NCI-H524 (cell line): ENCODE results near the gene SESN3.
"Not testable (repeated sequence)": the region's sequence is repeated elsewhere in the genome, so short reads cannot be mapped to it uniquely, and the experiment has no call there.

Source experiments
- DNase-seq, 2 experiments: peaks; one replicate each; lab custom pipeline; 2025; lab: John Stamatoyannopoulos, UW

Gene SESN3

DNA sequence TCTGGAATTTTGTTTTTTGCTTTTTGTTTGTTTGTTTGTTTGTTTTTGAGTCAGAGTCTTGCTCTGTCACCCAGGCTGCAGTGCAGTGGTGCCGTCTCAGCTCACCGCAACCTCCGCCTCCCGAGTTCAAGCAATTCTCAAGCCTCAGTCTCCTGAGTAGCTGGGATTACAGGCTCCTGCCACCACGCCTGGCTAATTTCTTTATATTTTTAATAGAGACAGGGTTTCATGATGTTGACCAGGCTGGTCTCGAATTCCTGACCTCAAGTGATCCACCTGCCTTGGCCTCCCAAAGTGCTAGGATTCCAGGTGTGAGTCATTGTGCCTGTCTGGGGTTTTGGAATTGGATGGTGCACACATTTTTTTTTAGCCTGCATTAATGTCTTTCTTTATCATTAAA, 20.9 kb upstream of the SESN3 start:
- not testable (repeated sequence) for DNase-seq

GRCh38 chr11:95248666-95249467, 17.9 kb upstream of the SESN3 start:
- DNase-seq: no peak

DNA sequence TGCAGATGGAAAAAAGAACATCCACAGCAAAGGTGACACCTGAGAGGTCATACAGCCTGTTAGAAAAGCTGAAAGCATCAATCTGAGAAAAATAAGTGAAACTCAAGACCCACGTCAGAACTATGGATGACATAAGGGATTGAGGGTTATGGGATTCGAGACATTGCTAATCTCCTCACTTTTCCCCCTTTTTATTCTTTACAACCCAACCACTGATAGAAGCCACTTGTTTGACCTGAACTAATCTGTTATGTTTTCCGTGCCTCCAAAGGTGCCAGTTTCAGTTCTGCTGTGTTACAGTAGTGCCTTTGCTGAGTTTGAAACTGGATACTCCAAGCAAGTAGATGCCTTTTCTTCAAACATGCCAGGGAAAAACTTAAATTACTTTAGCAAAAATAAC, 16.9 kb upstream of the SESN3 start:
- DNase-seq: no peak

DNA sequence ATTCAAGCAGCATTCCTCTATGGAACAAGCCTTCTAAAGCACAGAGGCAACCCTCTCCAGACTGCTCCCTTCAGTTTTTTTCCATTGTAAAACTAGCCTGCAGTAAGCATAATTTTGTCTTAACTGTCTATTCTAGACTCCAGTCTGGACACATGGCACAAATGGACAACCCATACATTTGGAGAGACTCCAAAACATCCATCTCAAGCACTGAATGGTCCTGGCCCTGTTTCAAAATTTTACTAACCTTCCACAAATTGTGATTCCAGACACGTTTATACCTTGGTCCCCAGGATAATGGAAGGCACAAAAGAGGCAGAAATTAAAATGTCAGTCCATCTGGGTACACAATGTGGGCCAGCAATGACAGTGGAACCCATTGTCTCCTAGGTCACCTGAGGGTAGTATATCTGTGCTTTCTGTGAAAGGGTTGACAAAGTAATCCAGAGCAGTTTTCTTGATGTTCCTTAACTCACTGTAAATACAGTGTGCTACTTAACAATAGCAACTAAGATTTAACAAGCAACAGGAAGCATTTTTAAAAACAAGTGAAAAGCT, 16.2 kb upstream of the SESN3 start:
- no peak for DNase-seq

- no peak for DNase-seq
Measured at GRCh38 chr11:95245581-95245980, 14.6 kb upstream of the SESN3 start.

- no peak for DNase-seq
Measured at GRCh38 chr11:95245038-95245437, 14.0 kb upstream of the SESN3 start.

DNA sequence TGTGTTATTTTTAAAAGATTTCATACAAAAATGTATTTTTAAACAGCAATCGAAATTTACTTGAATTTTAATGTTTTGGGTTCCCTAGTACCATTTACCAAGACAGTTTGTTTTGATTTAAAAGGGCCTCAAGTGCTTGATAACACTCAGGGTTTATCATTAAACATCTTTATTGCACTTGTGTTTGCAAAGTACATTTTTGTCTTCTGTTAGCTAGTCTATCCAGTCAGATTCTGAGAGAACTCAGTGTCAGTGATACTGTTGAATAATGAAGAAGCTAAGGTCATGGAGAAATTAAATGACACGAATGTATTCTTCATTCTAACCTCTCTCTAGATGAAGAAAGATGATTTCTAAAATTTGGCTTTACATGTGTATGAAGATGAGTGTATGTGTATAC, 12.7 kb upstream of the SESN3 start:
- DNase-seq: no peak

DNA sequence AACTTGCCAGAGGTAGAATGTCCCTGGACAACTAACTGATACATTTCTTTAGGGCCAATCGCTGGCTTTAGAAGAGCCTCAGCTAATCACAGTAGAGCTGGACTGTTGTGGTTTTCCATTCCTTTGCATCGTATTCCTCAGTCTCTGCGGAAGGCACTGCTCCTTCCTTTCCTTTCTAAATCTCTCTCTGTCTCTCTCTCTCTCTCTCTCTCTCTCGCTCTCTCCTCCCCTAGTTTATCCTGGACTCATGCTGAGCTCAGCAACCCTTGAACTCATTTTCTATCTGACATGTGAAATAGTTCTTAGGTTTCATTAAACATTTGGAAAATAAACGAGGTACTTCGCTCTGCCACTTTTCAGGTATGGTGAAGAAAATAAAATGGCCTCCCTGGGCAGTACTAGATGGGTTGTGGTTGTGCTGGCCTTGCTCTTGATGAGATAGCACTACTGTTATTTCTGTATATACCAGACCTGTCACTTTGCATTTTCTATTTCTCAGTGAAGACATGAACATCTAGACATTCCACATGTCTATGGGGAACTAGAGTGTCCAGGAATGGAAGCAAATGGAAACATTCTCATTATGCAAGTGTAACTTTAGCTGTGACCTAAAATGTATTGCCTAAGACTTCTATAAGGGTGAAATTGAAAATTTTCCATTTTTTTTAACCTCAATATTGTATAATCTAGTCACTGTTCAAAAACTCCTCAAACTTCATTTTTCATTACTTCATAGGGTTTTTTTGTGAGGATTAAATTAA, 12.0 kb upstream of the SESN3 start:
- DNase-seq: no peak

DNA sequence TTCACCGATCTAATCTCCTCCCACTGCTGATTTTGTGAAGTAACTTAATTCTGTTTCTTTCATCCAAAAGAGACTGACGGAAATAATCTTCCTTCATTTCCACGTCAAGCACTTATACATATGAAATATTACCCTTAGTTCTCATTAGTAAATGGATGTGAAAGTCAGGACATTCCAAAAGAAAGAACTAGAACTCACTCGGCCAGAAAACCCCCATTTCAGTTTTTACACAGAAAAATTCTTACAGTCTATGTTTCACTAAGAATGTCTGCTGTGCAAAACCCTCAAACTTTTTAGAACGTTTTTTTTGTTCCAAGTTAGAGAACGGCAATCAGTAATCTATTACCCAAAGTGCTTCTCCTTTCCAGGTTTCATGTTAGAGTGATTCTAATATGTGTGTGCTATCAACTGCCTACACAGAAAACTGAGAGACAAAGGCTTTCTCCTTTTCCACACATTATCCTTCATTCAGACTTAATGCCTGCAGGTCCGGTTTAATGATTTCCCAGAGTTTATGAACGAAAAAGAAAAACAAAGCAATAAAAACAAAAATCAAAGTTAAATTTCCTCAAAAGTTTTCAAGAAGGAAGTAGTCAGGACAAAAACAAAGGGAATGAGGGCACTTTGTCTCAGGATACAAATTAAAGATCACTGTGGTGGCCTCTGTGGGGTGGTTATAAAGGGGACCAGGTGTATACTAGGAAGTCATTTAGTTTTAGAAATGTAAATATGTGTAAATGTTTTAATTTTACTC, 11.3 kb upstream of the SESN3 start:
- DNase-seq: no peak

DNA sequence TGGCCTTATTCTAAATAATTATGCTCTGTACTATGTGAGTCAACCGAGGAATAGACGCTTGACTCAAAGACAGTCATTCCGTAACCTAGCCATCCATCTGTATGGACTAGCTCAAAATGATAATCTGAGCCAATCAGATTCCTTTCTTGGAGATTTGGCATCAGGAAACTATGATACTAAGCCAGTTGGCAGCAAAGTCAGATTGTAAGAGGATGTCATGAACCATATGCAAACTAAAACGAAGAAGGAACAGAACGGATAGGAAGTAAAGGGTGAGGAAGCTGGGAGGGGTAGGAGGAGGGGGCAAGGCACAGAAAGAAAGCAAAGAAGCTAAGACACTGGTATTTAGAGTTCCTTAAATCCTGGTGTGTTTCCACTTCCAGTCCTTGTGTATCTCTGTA, 10.7 kb upstream of the SESN3 start:
- no peak for DNase-seq

DNA sequence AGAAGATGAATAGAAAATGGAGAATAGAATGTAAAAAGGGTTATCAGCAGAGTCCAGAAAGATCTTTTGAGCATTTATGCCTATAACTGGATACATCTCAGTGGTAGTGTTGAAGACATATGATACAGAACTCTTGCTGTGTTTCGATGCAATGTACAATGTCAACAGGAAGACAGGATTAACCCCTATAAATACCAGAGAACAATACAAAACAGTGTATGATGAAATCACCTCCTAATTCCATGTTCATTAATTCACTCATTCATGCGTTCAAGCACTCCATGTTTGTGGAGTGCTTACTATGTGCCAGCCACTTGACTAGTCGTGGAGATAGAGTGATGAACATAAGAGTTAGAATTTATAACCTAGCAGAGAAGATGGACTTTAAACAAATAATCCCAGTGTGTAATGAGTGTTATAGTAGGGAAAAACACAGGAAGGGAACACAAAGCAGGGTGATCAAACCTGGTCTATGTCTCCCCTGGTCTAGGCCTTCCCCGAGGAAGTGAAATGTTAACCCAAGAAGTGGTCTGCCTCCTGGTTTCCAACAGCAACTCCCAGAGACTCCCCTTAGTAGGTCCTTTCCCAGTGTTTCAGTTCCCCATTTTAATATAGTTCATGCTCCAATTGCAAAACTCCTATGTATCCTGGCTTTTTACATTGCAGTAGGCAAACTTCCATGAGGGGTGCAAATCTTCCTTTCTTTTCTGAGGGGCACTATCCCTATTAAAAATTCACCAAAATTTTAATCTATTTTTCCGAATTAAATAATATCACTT, 9.1 kb upstream of the SESN3 start:
- no peak for DNase-seq

DNA sequence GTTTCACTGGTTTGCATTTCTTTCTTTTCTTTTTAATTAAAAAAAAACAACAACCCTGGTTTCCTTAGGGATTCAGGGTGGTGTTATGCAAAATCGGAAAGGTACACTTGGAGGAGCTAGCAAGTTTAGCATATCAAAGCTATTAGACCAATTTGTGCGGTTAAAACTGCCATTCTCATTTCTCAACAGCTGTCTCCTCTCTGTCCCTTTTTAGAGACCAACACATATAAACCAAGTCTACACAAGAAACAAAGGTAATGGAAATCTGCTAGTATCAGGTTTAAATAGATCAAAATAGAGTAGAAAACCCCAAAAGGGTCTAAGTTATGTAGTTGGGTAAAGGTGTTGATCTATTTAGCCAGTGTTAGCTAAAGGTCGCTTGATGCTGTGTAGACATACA, 1.7 kb upstream of the SESN3 start:
- DNase-seq: no peak

- DNase-seq: peak; percentile 7 to 44
Measured at GRCh38 chr11:95231881-95232605, 1.0 kb upstream of the SESN3 start.

GRCh38 chr11:95230810-95231126, 234 bp downstream of the SESN3 start:
- DNase-seq: peak in 1 of 2 experiments; percentile 45

DNA sequence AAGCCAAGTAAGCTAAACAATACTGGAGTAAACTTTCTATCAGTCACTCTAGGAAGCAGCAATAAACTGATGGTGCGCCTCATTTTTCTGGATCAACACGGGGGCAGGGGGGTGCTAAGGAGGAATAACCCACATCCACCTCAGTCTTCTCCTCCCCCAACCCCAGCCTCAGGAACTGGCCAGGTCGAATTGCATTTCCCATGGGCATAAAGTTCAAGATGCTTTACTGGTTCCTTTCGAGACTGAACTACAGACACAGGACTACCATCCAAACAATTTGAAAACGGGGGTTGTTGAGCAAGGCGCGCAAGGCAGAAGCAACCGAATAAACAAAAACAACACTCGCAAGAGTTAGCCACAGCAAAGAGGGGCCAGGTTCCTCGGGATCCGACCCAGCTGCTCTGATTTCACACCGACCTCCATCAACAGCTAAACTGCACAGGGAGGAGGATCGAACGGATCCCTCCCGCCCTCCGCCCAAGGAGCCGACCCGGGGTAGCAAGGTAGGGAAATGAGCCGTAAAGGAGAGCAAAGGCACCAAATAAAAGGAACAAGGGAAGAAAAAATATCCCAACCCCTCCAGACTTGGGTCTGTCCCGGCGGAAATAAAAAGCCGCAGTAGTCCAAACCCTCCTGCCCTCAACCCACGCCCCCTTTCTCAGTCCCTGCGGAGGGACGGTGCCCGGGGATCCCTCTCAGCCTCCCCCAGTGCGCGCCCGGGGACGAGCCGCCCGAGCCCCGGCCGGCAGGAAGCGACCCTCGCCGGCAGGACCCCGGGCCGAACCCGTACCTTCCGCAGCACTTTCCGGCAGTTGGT, 801 bp downstream of the SESN3 start:
- peak; percentile 39 to 46 for DNase-seq

DNA sequence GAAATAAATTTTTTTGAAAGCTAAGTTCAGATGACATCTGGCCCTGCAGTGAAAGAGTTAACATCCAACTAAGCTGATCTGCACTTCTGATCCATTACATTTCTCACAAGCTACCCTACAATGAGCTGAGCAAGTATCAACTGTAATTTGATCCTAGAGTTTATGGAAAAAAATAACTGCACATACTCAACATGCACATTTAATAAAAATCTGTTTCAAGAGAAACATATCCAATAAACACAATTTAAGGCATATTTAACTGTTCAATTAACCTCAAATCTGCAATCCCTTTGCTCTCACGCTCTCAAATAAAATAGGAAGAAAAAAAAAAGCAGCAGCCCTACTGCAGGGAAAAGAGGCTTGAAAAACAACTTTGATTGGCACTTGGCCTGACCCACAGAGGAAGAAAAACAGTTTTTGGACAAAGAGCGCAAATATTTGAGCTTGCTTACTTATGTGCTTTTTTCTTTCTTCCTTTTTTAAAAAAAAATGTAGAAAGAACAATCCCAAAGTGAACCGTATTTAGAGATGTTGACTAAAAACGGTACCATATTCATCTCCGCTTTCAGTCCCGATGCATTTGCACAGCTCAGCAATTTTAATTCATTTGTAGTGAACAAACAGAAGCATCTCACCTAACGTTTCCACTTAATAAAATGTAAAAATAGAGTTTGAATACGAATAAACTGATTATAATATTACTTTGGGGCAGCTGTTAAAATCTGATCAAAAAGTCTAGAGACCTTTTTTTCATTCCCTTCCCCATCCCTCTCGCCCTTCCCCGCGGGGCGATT, 1.6 kb downstream of the SESN3 start:
- peak in 1 of 2 experiments; percentile 38 for DNase-seq

- no peak for DNase-seq
Measured at GRCh38 chr11:95228081-95228749, 2.8 kb downstream of the SESN3 start.

GRCh38 chr11:95227060-95227459, 3.9 kb downstream of the SESN3 start:
- not testable (repeated sequence) for DNase-seq

DNA sequence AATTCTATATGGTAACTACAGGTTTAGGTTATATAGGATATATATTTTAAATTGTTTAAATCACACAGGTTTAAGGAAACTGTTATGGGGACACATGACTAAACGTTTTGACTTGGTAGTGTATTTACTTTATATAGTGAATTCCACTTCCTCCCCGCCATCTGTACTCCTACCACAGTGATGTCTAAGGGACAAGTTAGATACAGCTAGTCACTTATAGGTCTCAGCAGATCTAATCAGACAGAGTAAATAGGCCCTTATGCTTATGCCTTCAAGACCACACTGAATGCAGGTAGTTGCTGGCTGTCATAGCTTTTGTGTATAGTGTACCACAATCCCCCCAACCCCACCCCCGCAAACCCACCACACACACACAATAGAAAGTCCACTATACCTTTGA, 8.2 kb downstream of the SESN3 start:
- DNase-seq: no peak
